DND-41 (cell line): ENCODE measurements around the gene SLC12A7.

Experiments
- ATAC-seq: fragments of 200-7000 bp; cut with Tn5 transposase; 3 replicates; pipeline ENCODE4 v1.9.1; 2021; ENCODE audit warnings: low read depth; ENCODE audit not compliant: insufficient read depth
- DNase-seq: peaks from one replicate; pipeline ENCODE4 v3.0.0-alpha.2; 2020
- H2AFZ ChIP-seq: 2 replicates; pipeline ENCODE4 v1.6.0; 2012; ENCODE audit warnings: low read depth, low read length
- H3K27ac ChIP-seq: 2 replicates; pipeline ENCODE4 v1.5.1; 2012; ENCODE audit warnings: low read length, inconsistent platforms
- H3K27me3 ChIP-seq: fragments of 200-600 bp; sonication (generic); 2 replicates; pipeline ENCODE4 v1.6.0; 2012; ENCODE audit warnings: low read length, mild to moderate bottlenecking, inconsistent platforms; ENCODE audit not compliant: insufficient read depth, poor library complexity
- H3K36me3 ChIP-seq: 2 replicates; pipeline ENCODE4 v1.5.1; 2012; ENCODE audit warnings: low read length, inconsistent platforms; ENCODE audit not compliant: insufficient read depth
- H3K4me1 ChIP-seq: 2 replicates; pipeline ENCODE4 v1.5.1; 2012; ENCODE audit warnings: mild to moderate bottlenecking, low read length; ENCODE audit not compliant: insufficient read depth
- H3K4me2 ChIP-seq: 2 replicates; pipeline ENCODE4 v1.6.0; 2012; ENCODE audit warnings: mild to moderate bottlenecking, moderate library complexity, low read length, inconsistent platforms; ENCODE audit not compliant: insufficient read depth
- H3K4me3 ChIP-seq, 2 experiments: fragments of 200-600 bp in 1 of 2; shearing (Covaris generic) in 1 of 2; 2 replicates each; pipeline ENCODE4 v1.5.1; 2012 to 2016; ENCODE audit warnings: inconsistent platforms in 2 of 2, low read length in 2 of 2, mild to moderate bottlenecking in 2 of 2, low read depth in 1 of 2, moderate library complexity in 1 of 2
- H3K79me2 ChIP-seq: 2 replicates; pipeline ENCODE4 v1.6.0; 2012; ENCODE audit warnings: low read length, inconsistent platforms; ENCODE audit not compliant: insufficient read depth
- H3K9ac ChIP-seq: 2 replicates; pipeline ENCODE4 v1.6.0; 2012; ENCODE audit warnings: low read depth, mild to moderate bottlenecking, inconsistent platforms, low read length, moderate library complexity
- H3K9me3 ChIP-seq: 2 replicates; pipeline ENCODE4 v1.5.1; 2012; ENCODE audit warnings: low read length, moderate library complexity, mild to moderate bottlenecking, inconsistent platforms; ENCODE audit not compliant: insufficient read depth, severe bottlenecking
- H4K20me1 ChIP-seq: 2 replicates; pipeline ENCODE4 v1.6.0; 2012; ENCODE audit warnings: low read length; ENCODE audit not compliant: insufficient read depth
- EZH2 ChIP-seq: IDR thresholded peaks from 3 replicates; pipeline ENCODE4 v1.6.1; 2012; ENCODE audit warnings: borderline replicate concordance, low read depth, mild to moderate bottlenecking, moderate library complexity, low read length, inconsistent platforms; ENCODE audit not compliant: severe bottlenecking
- TF ChIP-seq, protein P1 (sequence below): IDR thresholded peaks from 2 replicates; pipeline ENCODE4 v1.5.1; 2012; ENCODE audit warnings: borderline replicate concordance, low read length, moderate library complexity, mild to moderate bottlenecking; ENCODE audit not compliant: poor library complexity, severe bottlenecking; ENCODE audit errors: extremely low read depth

SLC12A7 gene

DNA sequence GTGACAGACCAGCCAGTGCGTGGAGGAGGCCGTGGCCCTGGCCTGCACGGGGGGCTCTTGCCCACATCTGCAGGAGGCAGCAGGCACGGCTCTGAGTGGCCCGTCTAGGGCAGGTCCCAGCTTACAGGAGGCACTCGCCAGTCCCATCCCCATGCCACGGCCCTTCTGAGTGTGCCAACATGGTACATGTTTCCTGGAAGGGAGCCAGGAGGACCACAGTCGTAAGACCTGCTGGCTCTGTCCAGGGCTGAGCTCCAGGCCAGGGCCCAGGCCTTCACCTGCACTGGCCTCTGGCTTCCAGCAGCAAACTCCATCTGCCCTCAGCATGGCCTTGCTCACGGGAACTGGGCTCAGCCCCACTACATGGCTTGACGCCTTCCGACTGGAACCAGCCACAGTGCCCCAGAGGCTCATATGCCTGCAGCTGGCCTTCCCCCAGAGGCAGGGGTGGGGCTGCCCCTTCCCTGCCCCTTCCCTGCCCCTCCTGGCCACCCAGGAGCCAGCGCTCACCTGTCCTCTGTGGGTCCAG, 99.5 kb downstream of the SLC12A7 start:
- H3K27ac ChIP-seq, result no peak overlapping the region
- H4K20me1 ChIP-seq, result peaks cover 79% of the 10 kb centered on the region

DNA sequence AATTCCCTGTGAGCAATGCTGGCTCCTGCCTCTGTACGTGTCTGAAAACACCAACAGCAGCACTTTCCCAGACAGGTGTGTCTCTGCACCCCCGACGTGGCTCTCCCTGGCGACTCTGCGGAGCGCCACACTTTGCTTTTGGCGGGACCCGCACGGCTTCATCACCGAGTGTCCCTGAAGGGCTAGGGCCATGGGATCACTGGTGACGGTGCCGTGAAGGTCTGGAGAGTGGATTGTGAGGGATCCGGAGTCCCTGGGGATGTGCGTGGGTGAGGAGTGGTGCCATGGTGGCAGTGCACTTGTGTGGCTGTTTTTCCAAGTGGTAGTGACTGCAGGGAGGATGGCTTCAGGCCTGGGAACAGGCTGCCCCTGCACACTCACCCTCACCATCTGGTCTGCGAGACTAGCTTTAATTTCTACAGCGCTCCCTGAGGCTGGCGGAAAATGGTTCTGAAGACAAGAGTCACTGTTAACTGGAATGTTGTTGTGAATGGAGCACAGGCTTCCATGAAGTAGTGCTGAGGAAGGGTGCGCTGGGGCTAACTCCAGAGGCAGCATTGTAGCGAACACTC, 100.0 kb downstream of the SLC12A7 start:
- no peaks in the 10 kb centered on the region for H3K9me3 ChIP-seq
- peaks cover 63% of the 10 kb centered on the region for H3K36me3 ChIP-seq
- peaks cover 38% of the 10 kb centered on the region for H3K79me2 ChIP-seq
- H3K4me2 ChIP-seq, result no peak overlapping the region; the same call in 1 of the 2 replicates
- peaks cover 4% of the 10 kb centered on the region for H3K27me3 ChIP-seq
- TF ChIP-seq, protein P1, sequence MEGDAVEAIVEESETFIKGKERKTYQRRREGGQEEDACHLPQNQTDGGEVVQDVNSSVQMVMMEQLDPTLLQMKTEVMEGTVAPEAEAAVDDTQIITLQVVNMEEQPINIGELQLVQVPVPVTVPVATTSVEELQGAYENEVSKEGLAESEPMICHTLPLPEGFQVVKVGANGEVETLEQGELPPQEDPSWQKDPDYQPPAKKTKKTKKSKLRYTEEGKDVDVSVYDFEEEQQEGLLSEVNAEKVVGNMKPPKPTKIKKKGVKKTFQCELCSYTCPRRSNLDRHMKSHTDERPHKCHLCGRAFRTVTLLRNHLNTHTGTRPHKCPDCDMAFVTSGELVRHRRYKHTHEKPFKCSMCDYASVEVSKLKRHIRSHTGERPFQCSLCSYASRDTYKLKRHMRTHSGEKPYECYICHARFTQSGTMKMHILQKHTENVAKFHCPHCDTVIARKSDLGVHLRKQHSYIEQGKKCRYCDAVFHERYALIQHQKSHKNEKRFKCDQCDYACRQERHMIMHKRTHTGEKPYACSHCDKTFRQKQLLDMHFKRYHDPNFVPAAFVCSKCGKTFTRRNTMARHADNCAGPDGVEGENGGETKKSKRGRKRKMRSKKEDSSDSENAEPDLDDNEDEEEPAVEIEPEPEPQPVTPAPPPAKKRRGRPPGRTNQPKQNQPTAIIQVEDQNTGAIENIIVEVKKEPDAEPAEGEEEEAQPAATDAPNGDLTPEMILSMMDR, result no peak
- TF ChIP-seq EZH2, result no peak
- no peak overlapping the region for H2AFZ ChIP-seq
- DNase-seq (no peak), ATAC-seq (no peak)
- H4K20me1 ChIP-seq, result peaks cover 75% of the 10 kb centered on the region
- H3K4me3 ChIP-seq, result no peak overlapping the region
- H3K9ac ChIP-seq, result no peak overlapping the region
- H3K4me1 ChIP-seq, result peaks cover 32% of the 10 kb centered on the region
- H3K27ac ChIP-seq, result no peak overlapping the region

More for the DNA sequence above, 99.5 kb downstream of the SLC12A7 start:
- no peak overlapping the region for H3K4me2 ChIP-seq
- H3K79me2 ChIP-seq, result peaks cover 38% of the 10 kb centered on the region
- H3K27me3 ChIP-seq, result peaks cover 4% of the 10 kb centered on the region
- H3K4me3 ChIP-seq, result no peak overlapping the region
- ATAC-seq, result no peak
- peaks cover 32% of the 10 kb centered on the region for H3K4me1 ChIP-seq
- no peak for DNase-seq
- TF ChIP-seq, protein P1, result no peak
- no peak for TF ChIP-seq EZH2
- peaks cover 69% of the 10 kb centered on the region for H3K36me3 ChIP-seq
- no peaks in the 10 kb centered on the region for H3K9me3 ChIP-seq
- H2AFZ ChIP-seq, result no peak overlapping the region
- H3K9ac ChIP-seq, result no peak overlapping the region

DNA sequence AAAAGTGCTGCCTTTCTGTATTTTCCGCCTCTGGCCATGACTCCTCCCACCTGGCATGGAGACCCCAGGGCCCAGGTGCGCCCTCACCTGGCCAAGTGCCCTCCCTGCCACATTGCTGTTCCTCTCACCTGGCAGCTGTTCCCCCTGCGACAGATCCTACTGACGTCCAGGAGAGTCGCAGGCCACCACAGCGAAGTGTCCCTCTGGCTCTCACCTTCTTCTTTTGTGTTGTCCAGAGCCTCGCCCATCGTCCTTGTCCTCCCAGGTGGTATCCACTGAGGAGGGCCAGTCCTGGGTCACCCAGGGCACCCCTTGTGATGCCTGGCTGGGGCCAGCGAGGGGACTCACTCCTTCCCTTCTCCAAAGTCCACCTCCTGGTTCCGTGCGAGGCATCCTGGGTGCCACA, 100.6 kb downstream of the SLC12A7 start:
- peaks cover 57% of the 10 kb centered on the region for H3K36me3 ChIP-seq
- H3K9me3 ChIP-seq, result no peaks in the 10 kb centered on the region
- H3K4me3 ChIP-seq, result no peak overlapping the region
- peak overlapping the region; percentile 90; the same call in 1 of the 2 replicates for H3K4me2 ChIP-seq
- ATAC-seq (no peak), DNase-seq (peak; percentile 52)
- peaks cover 38% of the 10 kb centered on the region for H3K79me2 ChIP-seq
- H2AFZ ChIP-seq, result no peak overlapping the region
- H3K27me3 ChIP-seq, result peaks cover 6% of the 10 kb centered on the region
- no peak for TF ChIP-seq EZH2
- TF ChIP-seq, protein P1, result peak; percentile 70
- no peak overlapping the region for H3K27ac ChIP-seq
- H4K20me1 ChIP-seq, result peaks cover 69% of the 10 kb centered on the region
- H3K9ac ChIP-seq, result no peak overlapping the region
- peaks cover 32% of the 10 kb centered on the region for H3K4me1 ChIP-seq
